HepG2 (cell line): ENCODE results near the gene JPT2. TPM values are rescaled to one million over a fixed set of nuclear protein-coding genes. Genes with fewer than 3 reads are reported as not detected.

Experiments
- ATAC-seq: fragments of 200-7000 bp; cut with Tn5 transposase; 3 replicates; pipeline ENCODE4 v1.9.1; 2020; ENCODE audit warnings: mild to moderate bottlenecking, moderate library complexity
- BruUV-seq: library from RNA; stranded (reverse); fragments of 400-500 nt; replicated peaks from 2 replicates; lab custom pipeline; 2021; lab: Mats Ljungman, UMichigan
- CTCF ChIA-PET: fragments of 300-600 bp; formaldehyde crosslinking; extraction: SDS; loops from one replicate; lab custom pipeline; 2021; ENCODE audit warnings: low total read pairs, inconsistent platforms, low intra/inter-chr PET ratio; lab: Yijun Ruan, JAX
- POLR2A ChIA-PET: fragments of 350-600 bp; sonication (Branson Sonifier 250); formaldehyde crosslinking; loops from one replicate; lab custom pipeline; 2020; ENCODE audit warnings: antibody characterized with exemption, inconsistent platforms; lab: Yijun Ruan, JAX
- DNase-seq: peaks from one replicate; pipeline ENCODE4 v3.0.0-alpha.2; 2015; ENCODE audit warnings: low spot score
- FAIRE-seq: peaks from 3 replicates; lab custom pipeline; 2011; peaks lifted over from hg19 to GRCh38; lab: Jason Lieb, UNC
- H2AFZ ChIP-seq: one replicate; pipeline ENCODE4 v1.6.1; 2011; ENCODE audit warnings: low read length, inconsistent platforms
- H3K27ac ChIP-seq: fragments of 300-600 bp; 3 replicates; pipeline ENCODE4 v1.8.0; 2011; ENCODE audit warnings: mixed run types, mild to moderate bottlenecking, mixed read lengths, low read length, inconsistent platforms; ENCODE audit not compliant: insufficient read depth; ENCODE audit errors: extremely low read length
- H3K27me3 ChIP-seq, 2 experiments: fragments of 200-600 bp in 1 of 2; 2 replicates in 1 of 2; 3 replicates in 1 of 2; pipeline versions ENCODE4 v1.6.0 to v1.8.0; 2011; ENCODE audit warnings: low read length in 2 of 2, mild to moderate bottlenecking in 2 of 2, moderate library complexity in 2 of 2, inconsistent platforms in 1 of 2; ENCODE audit not compliant: insufficient read depth in 2 of 2, control insufficient read depth in 1 of 2
- H3K36me3 ChIP-seq, 2 experiments: fragments of 200-600 bp in 1 of 2; replicated peaks in 1 of 2; 2 replicates in 1 of 2; 3 replicates in 1 of 2; pipeline versions ENCODE4 v1.5.1 to v1.8.0; 2011; ENCODE audit warnings: low read length in 2 of 2, inconsistent platforms in 1 of 2; ENCODE audit not compliant: insufficient read depth in 2 of 2, control insufficient read depth in 1 of 2
- H3K4me1 ChIP-seq: 2 replicates; pipeline ENCODE4 v1.5.1; 2012; ENCODE audit warnings: low read length, inconsistent platforms; ENCODE audit not compliant: insufficient read depth
- H3K4me2 ChIP-seq: 2 replicates; pipeline ENCODE4 v1.6.0; 2011; ENCODE audit warnings: low read depth, low read length, inconsistent platforms
- H3K4me3 ChIP-seq, 3 experiments: fragments of 200-600 bp in 1 of 3; sonication (generic), shearing (Covaris generic) in 1 of 3; replicated peaks in 1 of 3; 2 replicates each; pipeline ENCODE4 v1.5.1; 2011 to 2016; ENCODE audit warnings: low read length in 3 of 3, inconsistent platforms in 2 of 3, low read depth in 2 of 3, mild to moderate bottlenecking in 2 of 3, control low read depth in 1 of 3, mixed read lengths in 1 of 3; ENCODE audit not compliant: insufficient read depth in 1 of 3
- H3K79me2 ChIP-seq: one replicate; pipeline ENCODE4 v1.6.1; 2011; ENCODE audit warnings: low read length, inconsistent platforms; ENCODE audit not compliant: insufficient read depth
- H3K9ac ChIP-seq: 2 replicates; pipeline ENCODE4 v1.6.0; 2011; ENCODE audit warnings: mild to moderate bottlenecking, low read depth, low read length, inconsistent platforms; ENCODE audit not compliant: insufficient read depth
- H3K9me3 ChIP-seq: 2 replicates; pipeline ENCODE4 v1.5.1; 2012; ENCODE audit warnings: mild to moderate bottlenecking, low read length
- H4K20me1 ChIP-seq: 2 replicates; pipeline ENCODE4 v1.6.0; 2011; ENCODE audit warnings: inconsistent platforms, mild to moderate bottlenecking, low read length, moderate library complexity; ENCODE audit not compliant: insufficient read depth
- KDM6A ChIP-seq: IDR thresholded peaks from 2 replicates; pipeline ENCODE4 v1.6.1; 2016; ENCODE audit warnings: low read depth
- KLF6 ChIP-seq: IDR thresholded peaks from 2 replicates; pipeline ENCODE4 v1.8.0; 2016; ENCODE audit warnings: missing biosample characterization, missing genetic modification reagents
- NFYC ChIP-seq: IDR thresholded peaks from 2 replicates; pipeline ENCODE4 v1.6.1; 2016; ENCODE audit warnings: missing genetic modification reagents, missing compliant biosample characterization
- ZNF333 ChIP-seq: sonication (generic); formaldehyde crosslinking; IDR thresholded peaks from 2 replicates; pipeline ENCODE4 v1.4.0; 2020; ENCODE audit warnings: mild to moderate bottlenecking, missing genetic modification reagents, borderline replicate concordance
- ZNF543 ChIP-seq: sonication (generic); formaldehyde crosslinking; IDR thresholded peaks from 2 replicates; pipeline ENCODE4 v1.4.0; 2020; ENCODE audit warnings: mild to moderate bottlenecking, missing genetic modification reagents
- ZNF616 ChIP-seq: sonication (generic); formaldehyde crosslinking; IDR thresholded peaks from 2 replicates; pipeline ENCODE4 v1.5.0; 2020; ENCODE audit warnings: low read depth, mild to moderate bottlenecking, missing genetic modification reagents
- ZNF747 ChIP-seq: sonication (generic); formaldehyde crosslinking; IDR thresholded peaks from 2 replicates; pipeline ENCODE4 v1.8.1; 2023; ENCODE audit warnings: missing genetic modification reagents, mild to moderate bottlenecking, borderline replicate concordance
- ZSCAN20 ChIP-seq: sonication (generic); formaldehyde crosslinking; IDR thresholded peaks from 2 replicates; pipeline ENCODE4 v1.4.0; 2020; ENCODE audit warnings: missing genetic modification reagents, mild to moderate bottlenecking, borderline replicate concordance
- WGBS: methylation state at CpG from one replicate; pipeline ENCODE4 v1.1.6; 2017; ENCODE audit warnings: low lambda C conversion rate; 5-methylcytosine and 5-hydroxymethylcytosine counted together
- in situ Hi-C: cut with HindIII; loops from 2 replicates; pipeline ENCODE4 v1.10.0; 2017; ENCODE audit warnings: low pct_unique_long_range_greater_than_20kb; ENCODE audit not compliant: extremely low pct_ligation_motif_present
- intact Hi-C: fragments of 100-400 bp; cut with micrococcal nuclease; formaldehyde crosslinking; loops from one replicate; pipeline ENCODE4 v1.10.0; 2022; ENCODE audit not compliant: unreplicated experiment
- polyA plus RNA-seq, 8 experiments: library from polyadenylated mRNA; depleted of rRNA in 3 of 8; stranded (reverse) in 7 of 8; unstranded in 1 of 8; fragments of >200 nt; fragmentation: Illumina TruSeq in 4 of 8; extraction: Trizol in 4 of 8; gene quantifications; 2 replicates each; pipeline versions ENCODE4 v1.2.1 to v1.2.3, GENCODE V29; 2011 to 2016; ENCODE audit warnings: low read depth in 4 of 8, missing spikeins in 1 of 8, mixed read lengths in 1 of 8; ENCODE audit not compliant: insufficient read depth in 1 of 8
- total RNA-seq, 5 experiments: library from RNA; depleted of rRNA; stranded (reverse); fragments of >200 nt; fragmentation: Illumina TruSeq; extraction: Trizol; gene quantifications; 2 replicates each; pipeline ENCODE4 v1.2.3, GENCODE V29; 2016; ENCODE audit warnings: low read depth in 1 of 5
- TF ChIP-seq, protein P1 (sequence below): sonication (generic); formaldehyde crosslinking; IDR thresholded peaks from 2 replicates; pipeline ENCODE4 v1.4.0; 2020; ENCODE audit warnings: missing genetic modification reagents

Gene JPT2
- total and polyA plus RNA-seq, 2 of the 13 experiments (the other 11 are each of a cell fraction or from before 2014, with no cell fraction given) = 53.5 to 89.4 TPM

DNA sequence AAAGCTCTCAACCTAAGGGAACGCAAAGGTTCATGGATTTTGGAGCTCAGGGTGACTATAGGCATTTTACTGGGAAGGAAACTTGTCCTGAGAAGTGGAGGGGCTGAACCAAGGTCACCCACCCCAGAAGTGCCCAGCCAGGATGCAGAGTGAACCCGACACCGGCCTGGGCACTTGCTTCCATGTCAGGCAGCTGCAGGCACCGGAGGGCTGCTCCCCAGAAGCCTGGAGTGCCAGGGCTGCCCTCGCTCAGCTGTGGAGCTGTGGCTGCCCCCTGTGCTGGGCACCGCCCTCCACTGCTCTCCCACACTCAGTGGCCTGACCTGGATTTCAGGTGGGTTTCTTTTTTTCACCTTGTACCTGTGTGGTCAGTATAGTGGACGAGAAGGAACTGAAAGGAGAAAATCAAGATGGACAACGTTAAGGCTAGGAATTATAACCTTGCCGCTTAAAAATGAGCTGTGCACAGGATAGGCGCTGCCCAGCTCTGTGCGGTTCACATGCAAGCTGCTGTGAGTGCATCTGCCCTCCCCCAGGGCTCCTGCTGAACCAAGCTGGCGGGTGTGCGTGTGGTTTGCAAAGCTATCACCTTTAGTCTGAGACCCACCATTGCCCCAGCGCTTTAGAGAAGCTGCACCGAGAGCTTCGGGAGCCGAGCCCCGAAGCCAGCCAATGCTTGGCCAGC lies 30.1 kb downstream of the JPT2 start (continued):
- TF ChIP-seq KDM6A (CRISPR knock-in tag) = no peak

DNA sequence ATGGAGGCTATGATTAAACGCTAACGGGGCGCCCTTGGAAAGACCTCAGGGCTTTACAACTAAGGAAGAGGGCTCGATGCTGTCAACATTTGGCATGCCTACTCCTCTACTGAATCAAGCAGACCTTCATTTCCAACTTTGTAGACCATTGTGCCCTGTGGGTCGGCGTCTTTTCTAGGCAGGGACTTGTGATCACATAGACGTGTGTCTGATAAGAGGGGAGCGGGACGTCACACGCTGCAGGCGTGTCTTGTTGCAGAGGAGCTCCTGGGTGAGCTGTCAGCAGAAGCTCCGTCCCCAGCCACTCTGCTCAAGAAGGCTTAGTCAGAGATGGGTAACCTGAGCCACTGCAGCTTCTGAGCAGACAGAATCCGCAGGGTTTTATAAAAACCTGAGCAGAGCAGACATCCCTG lies 30.7 kb downstream of the JPT2 start:
- ATAC-seq (no peak), DNase-seq (no peak), FAIRE-seq (no peak)
- Histone ChIP-seq H3K4me1 (peaks cover 53% of the 10 kb centered on the region), H3K36me3 (peaks cover 0 to 9% of the 10 kb centered on the region in 2 experiments; a peak in 1 of 5 replicates), H3K79me2 (peaks cover 63% of the 10 kb centered on the region), H3K4me3 (no peak overlapping the region), H3K27ac (no peak overlapping the region), H4K20me1 (peaks cover 18% of the 10 kb centered on the region), H3K27me3 (no peaks in the 10 kb centered on the region; a peak in 1 of 5 replicates), H3K9me3 (no peaks in the 10 kb centered on the region), H3K4me2 (peak overlapping the region; percentile 96; the same call in 1 of the 2 replicates), H3K9ac (no peak overlapping the region), H2AFZ (no peak overlapping the region)
- in situ Hi-C loops = no loop called here
- POLR2A ChIA-PET = no interaction called here
- 95% methylated on average over 11 of the region's 13 CpGs for WGBS
- CTCF ChIA-PET = no interaction called here
- intact Hi-C loops = loop anchor here (10.0 kb wide), 1 partner anchor 94 kb away; the partner anchor contains the start of genes CRAMP1 and IFT140
- no TSS peak for BruUV-seq
- no peak for TF ChIP-seq ZNF543 (CRISPR knock-in tag)

DNA sequence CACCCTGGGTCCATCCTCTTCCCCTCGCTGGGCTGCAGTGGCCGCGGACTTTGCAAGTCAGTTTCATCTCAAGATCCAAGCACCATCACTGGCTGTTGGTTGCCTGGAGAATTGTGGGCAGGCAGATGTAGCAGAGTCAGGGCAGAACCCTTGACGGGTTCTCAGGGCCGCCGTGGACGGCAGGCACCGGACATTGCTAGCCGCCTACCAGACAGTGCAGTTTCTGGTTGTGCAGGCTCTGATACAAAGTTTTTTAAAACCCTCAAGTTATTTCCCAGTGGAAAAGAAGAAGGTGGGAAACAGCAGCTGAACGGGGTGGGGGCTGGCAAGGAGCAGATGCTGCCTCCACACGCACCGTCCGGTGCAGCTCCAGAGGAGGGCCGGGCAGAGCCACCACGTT lies 31.3 kb downstream of the JPT2 start:
- H3K4me2 ChIP-seq = no peak overlapping the region
- FAIRE-seq = no peak
- H4K20me1 ChIP-seq = peaks cover 18% of the 10 kb centered on the region
- H3K9ac ChIP-seq = no peak overlapping the region
- no TSS peak for BruUV-seq
- WGBS = 93% methylated on average over 12 of the region's 15 CpGs
- no peak for DNase-seq
- H3K27me3 ChIP-seq = no peaks in the 10 kb centered on the region; a peak in 1 of 5 replicates
- H2AFZ ChIP-seq = no peak overlapping the region
- H3K4me3 ChIP-seq = no peak overlapping the region
- peaks cover 0 to 13% of the 10 kb centered on the region in 2 experiments; a peak in 2 of 5 replicates for H3K36me3 ChIP-seq
- H3K79me2 ChIP-seq = peaks cover 69% of the 10 kb centered on the region
- H3K9me3 ChIP-seq = no peaks in the 10 kb centered on the region
- intact Hi-C loops (loop anchor here (10.0 kb wide), 1 partner anchor 95 kb away; the partner anchor contains the start of genes CRAMP1 and IFT140), in situ Hi-C loops (no loop called here)
- peaks cover 53% of the 10 kb centered on the region for H3K4me1 ChIP-seq
- POLR2A ChIA-PET = no interaction called here
- no peak for ATAC-seq
- no peak overlapping the region for H3K27ac ChIP-seq
- CTCF ChIA-PET = no interaction called here
- TF ChIP-seq KLF6 (CRISPR knock-in tag) (no peak), ZNF333 (CRISPR knock-in tag) (no peak), ZNF616 (CRISPR knock-in tag) (no peak), NFYC (CRISPR knock-in tag) (no peak), ZSCAN20 (CRISPR knock-in tag) (no peak), ZNF747 (CRISPR knock-in tag) (no peak)
- TF ChIP-seq, protein P1, sequence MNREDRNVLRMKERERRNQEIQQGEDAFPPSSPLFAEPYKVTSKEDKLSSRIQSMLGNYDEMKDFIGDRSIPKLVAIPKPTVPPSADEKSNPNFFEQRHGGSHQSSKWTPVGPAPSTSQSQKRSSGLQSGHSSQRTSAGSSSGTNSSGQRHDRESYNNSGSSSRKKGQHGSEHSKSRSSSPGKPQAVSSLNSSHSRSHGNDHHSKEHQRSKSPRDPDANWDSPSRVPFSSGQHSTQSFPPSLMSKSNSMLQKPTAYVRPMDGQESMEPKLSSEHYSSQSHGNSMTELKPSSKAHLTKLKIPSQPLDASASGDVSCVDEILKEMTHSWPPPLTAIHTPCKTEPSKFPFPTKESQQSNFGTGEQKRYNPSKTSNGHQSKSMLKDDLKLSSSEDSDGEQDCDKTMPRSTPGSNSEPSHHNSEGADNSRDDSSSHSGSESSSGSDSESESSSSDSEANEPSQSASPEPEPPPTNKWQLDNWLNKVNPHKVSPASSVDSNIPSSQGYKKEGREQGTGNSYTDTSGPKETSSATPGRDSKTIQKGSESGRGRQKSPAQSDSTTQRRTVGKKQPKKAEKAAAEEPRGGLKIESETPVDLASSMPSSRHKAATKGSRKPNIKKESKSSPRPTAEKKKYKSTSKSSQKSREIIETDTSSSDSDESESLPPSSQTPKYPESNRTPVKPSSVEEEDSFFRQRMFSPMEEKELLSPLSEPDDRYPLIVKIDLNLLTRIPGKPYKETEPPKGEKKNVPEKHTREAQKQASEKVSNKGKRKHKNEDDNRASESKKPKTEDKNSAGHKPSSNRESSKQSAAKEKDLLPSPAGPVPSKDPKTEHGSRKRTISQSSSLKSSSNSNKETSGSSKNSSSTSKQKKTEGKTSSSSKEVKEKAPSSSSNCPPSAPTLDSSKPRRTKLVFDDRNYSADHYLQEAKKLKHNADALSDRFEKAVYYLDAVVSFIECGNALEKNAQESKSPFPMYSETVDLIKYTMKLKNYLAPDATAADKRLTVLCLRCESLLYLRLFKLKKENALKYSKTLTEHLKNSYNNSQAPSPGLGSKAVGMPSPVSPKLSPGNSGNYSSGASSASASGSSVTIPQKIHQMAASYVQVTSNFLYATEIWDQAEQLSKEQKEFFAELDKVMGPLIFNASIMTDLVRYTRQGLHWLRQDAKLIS (CRISPR knock-in tag) = no peak
